HL-60 (cell line): ENCODE measurements around the gene SBNO2.
A peak's percentile ranks its signal among the peaks of the same experiment; 100 is the strongest.

Experiments
- DNase-seq, 2 experiments: peaks; one replicate each; pipeline ENCODE4 v3.0.0-alpha.2; 2010 to 2020; ENCODE audit warnings: low read depth in 1 of 2, low spot score in 1 of 2
- H3K27ac ChIP-seq: fragments of 250-450 bp; sonication (Bioruptor Pico); replicated peaks from 2 replicates; pipeline ENCODE4 v1.5.1; 2020; ENCODE audit warnings: mild to moderate bottlenecking, moderate library complexity
- H3K27me3 ChIP-seq: fragments of 250-450 bp; sonication (Bioruptor Pico); 2 replicates; pipeline ENCODE4 v1.5.1; 2021; ENCODE audit warnings: mild to moderate bottlenecking, moderate library complexity; ENCODE audit not compliant: insufficient read depth, poor library complexity, severe bottlenecking
- H3K4me3 ChIP-seq: replicated peaks from 2 replicates; pipeline ENCODE4 v1.5.1; 2011; ENCODE audit warnings: mild to moderate bottlenecking, control low read depth, low read length; ENCODE audit not compliant: insufficient read depth
- CTCF ChIP-seq: IDR thresholded peaks from one replicate; pipeline ENCODE4 v1.5.1; 2011; ENCODE audit warnings: low read length, control low read depth, inconsistent platforms; ENCODE audit not compliant: insufficient read depth
- GABPA ChIP-seq: IDR thresholded peaks from 2 replicates; pipeline ENCODE4 v1.6.1; 2012; ENCODE audit warnings: low read depth
- POLR2AphosphoS5 ChIP-seq: IDR thresholded peaks from 2 replicates; pipeline ENCODE4 v1.6.1; 2012; ENCODE audit warnings: low read depth
- SPI1 ChIP-seq: IDR thresholded peaks from 2 replicates; pipeline ENCODE4 v1.6.1; 2012; ENCODE audit warnings: low read depth, mild to moderate bottlenecking, borderline replicate concordance
- TF ChIP-seq, protein P1 (sequence below): IDR thresholded peaks from 2 replicates; pipeline ENCODE4 v1.6.1; 2012; ENCODE audit warnings: low read depth; ENCODE audit not compliant: insufficient replicate concordance

The SBNO2 gene

GRCh38 chr19:1132552-1133383 is 41.3 kb downstream of the SBNO2 start:
- H3K4me3 ChIP-seq = peak overlapping the region; percentile 41
- TF ChIP-seq, protein P1, sequence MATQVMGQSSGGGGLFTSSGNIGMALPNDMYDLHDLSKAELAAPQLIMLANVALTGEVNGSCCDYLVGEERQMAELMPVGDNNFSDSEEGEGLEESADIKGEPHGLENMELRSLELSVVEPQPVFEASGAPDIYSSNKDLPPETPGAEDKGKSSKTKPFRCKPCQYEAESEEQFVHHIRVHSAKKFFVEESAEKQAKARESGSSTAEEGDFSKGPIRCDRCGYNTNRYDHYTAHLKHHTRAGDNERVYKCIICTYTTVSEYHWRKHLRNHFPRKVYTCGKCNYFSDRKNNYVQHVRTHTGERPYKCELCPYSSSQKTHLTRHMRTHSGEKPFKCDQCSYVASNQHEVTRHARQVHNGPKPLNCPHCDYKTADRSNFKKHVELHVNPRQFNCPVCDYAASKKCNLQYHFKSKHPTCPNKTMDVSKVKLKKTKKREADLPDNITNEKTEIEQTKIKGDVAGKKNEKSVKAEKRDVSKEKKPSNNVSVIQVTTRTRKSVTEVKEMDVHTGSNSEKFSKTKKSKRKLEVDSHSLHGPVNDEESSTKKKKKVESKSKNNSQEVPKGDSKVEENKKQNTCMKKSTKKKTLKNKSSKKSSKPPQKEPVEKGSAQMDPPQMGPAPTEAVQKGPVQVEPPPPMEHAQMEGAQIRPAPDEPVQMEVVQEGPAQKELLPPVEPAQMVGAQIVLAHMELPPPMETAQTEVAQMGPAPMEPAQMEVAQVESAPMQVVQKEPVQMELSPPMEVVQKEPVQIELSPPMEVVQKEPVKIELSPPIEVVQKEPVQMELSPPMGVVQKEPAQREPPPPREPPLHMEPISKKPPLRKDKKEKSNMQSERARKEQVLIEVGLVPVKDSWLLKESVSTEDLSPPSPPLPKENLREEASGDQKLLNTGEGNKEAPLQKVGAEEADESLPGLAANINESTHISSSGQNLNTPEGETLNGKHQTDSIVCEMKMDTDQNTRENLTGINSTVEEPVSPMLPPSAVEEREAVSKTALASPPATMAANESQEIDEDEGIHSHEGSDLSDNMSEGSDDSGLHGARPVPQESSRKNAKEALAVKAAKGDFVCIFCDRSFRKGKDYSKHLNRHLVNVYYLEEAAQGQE = no peak
- TF ChIP-seq CTCF (no peak), POLR2AphosphoS5 (no peak), GABPA (no peak), SPI1 (no peak)
- H3K27ac ChIP-seq = peak overlapping the region; percentile 73
- DNase-seq = peak in 1 of 2 experiments; percentile 34
- H3K27me3 ChIP-seq = no peaks in the 10 kb centered on the region

GRCh38 chr19:1131718-1132551 is 42.1 kb downstream of the SBNO2 start:
- Histone ChIP-seq H3K4me3 (peak overlapping the region; percentile 41), H3K27me3 (no peaks in the 10 kb centered on the region), H3K27ac (peak overlapping the region; percentile 73)
- peak; percentile 59 to 89 for DNase-seq
- peak; percentile 44; the same call in 1 of the 2 replicates for TF ChIP-seq GABPA
- peak; percentile 46; the same call in 1 of the 2 replicates for TF ChIP-seq SPI1
- TF ChIP-seq, protein P1 = no peak
- no peak for TF ChIP-seq POLR2AphosphoS5

DNA sequence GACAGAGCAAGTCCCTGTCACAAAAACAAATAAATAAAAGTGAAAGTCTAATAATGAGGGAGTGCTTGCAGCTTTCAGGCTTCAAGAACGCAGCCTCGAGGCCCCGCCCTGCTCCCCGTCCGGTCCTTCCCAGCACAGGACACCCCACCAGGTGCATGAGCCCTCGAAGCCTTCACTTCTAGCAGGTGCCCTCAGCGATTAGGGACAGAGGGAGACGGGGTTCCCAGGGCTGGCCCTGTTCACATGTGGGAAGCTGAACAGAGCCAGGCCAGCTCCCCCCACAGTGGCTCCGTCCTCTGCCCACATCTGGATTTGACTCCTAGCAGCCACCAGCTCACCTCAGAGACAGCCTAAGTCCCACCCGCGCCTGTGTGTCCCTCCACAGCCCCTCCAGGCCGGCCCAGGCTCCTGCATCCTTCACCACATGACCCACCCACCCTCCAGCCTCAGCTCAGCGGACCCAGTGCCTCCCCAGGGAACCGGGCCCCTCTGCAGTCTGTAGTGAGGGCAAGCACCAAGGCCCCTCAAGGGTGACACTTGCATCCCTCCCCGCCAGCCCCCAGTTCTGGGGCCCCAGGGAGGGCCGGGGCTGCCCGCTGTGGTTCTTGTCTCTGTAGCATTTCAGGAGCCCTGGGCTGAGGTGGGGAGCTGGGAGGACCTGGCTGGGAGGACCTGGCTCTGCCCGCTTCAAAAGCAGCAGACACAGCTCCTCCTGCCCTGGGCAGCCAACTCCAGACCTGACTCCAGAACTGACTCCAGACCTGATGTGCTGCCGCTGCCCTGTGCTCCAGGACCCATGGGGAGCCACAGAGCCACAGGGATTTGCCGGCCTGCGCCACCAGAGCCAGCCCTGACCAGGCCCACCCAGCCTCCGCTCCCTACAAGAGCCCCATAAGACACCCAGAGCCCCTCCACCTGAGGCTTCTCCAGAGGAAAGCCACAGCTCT is 43.0 kb downstream of the SBNO2 start:
- peak overlapping the region; percentile 73 for H3K27ac ChIP-seq
- H3K27me3 ChIP-seq = no peaks in the 10 kb centered on the region
- H3K4me3 ChIP-seq = peak overlapping the region; percentile 41
- DNase-seq = no peak
- TF ChIP-seq CTCF (no peak), SPI1 (no peak), POLR2AphosphoS5 (no peak), GABPA (no peak)
- TF ChIP-seq, protein P1 = no peak
